Progenitor cell of endocrine pancreas (in vitro differentiated cells): ENCODE measurements around the gene POLR2L. TPM values are rescaled to one million over a fixed set of nuclear protein-coding genes. Genes with fewer than 3 reads are reported as not detected.

Experiments
- DNase-seq: peaks from one replicate; pipeline ENCODE4 v3.0.0; 2021; ENCODE audit warnings: low spot score; ENCODE audit not compliant: unreplicated experiment
- H3K27ac Mint-ChIP-seq: 2 replicates; pipeline ENCODE4 v1.8.0; 2021; ENCODE audit warnings: mild to moderate bottlenecking, moderate library complexity, mixed read lengths
- H3K27me3 Mint-ChIP-seq: 2 replicates; pipeline ENCODE4 v1.8.0; 2021; ENCODE audit warnings: mixed read lengths
- H3K36me3 Mint-ChIP-seq: 2 replicates; pipeline ENCODE4 v1.8.0; 2022; ENCODE audit warnings: mixed read lengths; ENCODE audit not compliant: insufficient read depth
- H3K4me1 Mint-ChIP-seq: 2 replicates; pipeline ENCODE4 v1.8.0; 2021; ENCODE audit warnings: low read depth, mixed read lengths
- H3K4me3 Mint-ChIP-seq: 2 replicates; pipeline ENCODE4 v1.8.0; 2021; ENCODE audit warnings: low read depth, mild to moderate bottlenecking, moderate library complexity, mixed read lengths
- H3K9me3 Mint-ChIP-seq: 2 replicates; pipeline ENCODE4 v1.8.0; 2021; ENCODE audit warnings: low read depth, mixed read lengths
- CTCF ChIP-seq: fragments of 200-600 bp; sonication (generic); IDR thresholded peaks from one replicate; pipeline ENCODE4 v1.5.0; 2021; ENCODE audit warnings: antibody characterized with exemption, mild to moderate bottlenecking; ENCODE audit not compliant: unreplicated experiment
- total RNA-seq: library from RNA; stranded (reverse); gene quantifications from 2 replicates; pipeline ENCODE4 v1.2.1, GENCODE V29; 2021

POLR2L gene
- total RNA-seq, 1 donor from 2014 or later: 97.9 TPM

GRCh38 chr11:825366-826226, 16.7 kb downstream of the POLR2L start:
- Mint-ChIP-seq H3K4me1 (peaks cover 10% of the 10 kb centered on the region), H3K27me3 (peaks cover 22% of the 10 kb centered on the region), H3K4me3 (no peak overlapping the region), H3K9me3 (no peaks in the 10 kb centered on the region), H3K36me3 (peaks cover 2% of the 10 kb centered on the region), H3K27ac (no peak overlapping the region)
- TF ChIP-seq CTCF: no peak
- no peak for DNase-seq

GRCh38 chr11:824942-825341, 17.4 kb downstream of the POLR2L start:
- DNase-seq: no peak
- H3K4me3 Mint-ChIP-seq: no peak overlapping the region
- no peaks in the 10 kb centered on the region for H3K9me3 Mint-ChIP-seq
- H3K36me3 Mint-ChIP-seq: peaks cover 2% of the 10 kb centered on the region
- no peak overlapping the region for H3K27ac Mint-ChIP-seq
- no peak for TF ChIP-seq CTCF
- H3K4me1 Mint-ChIP-seq: peaks cover 10% of the 10 kb centered on the region
- peaks cover 22% of the 10 kb centered on the region for H3K27me3 Mint-ChIP-seq

DNA sequence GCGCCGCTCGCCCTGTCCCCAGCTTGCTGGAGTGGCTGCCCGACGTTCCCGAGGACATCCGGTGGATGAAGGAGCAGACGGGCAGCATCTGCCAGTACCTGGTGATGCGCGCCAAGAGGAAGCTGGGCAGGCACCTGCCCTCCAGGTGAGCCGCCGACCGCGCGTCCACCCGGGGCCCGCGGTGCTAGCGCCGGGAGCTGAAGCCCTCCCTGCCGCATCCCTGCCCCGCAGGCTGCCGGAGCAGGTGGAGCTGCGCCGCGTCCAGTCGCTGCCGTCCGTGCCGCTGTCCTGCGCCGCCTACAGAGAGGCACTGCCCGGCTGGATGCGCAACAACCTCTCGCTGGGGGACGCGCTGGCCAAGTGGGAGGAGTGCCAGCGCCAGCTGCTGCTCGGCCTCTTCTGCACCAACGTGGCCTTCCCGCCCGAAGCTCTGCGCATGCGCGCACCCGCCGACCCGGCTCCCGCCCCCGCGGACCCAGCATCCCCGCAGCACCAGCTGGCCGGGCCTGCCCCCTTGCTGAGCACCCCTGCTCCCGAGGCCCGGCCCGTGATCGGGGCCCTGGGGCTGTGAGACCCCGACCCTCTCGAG, 17.9 kb downstream of the POLR2L start:
- H3K4me3 Mint-ChIP-seq: no peak overlapping the region

DNA sequence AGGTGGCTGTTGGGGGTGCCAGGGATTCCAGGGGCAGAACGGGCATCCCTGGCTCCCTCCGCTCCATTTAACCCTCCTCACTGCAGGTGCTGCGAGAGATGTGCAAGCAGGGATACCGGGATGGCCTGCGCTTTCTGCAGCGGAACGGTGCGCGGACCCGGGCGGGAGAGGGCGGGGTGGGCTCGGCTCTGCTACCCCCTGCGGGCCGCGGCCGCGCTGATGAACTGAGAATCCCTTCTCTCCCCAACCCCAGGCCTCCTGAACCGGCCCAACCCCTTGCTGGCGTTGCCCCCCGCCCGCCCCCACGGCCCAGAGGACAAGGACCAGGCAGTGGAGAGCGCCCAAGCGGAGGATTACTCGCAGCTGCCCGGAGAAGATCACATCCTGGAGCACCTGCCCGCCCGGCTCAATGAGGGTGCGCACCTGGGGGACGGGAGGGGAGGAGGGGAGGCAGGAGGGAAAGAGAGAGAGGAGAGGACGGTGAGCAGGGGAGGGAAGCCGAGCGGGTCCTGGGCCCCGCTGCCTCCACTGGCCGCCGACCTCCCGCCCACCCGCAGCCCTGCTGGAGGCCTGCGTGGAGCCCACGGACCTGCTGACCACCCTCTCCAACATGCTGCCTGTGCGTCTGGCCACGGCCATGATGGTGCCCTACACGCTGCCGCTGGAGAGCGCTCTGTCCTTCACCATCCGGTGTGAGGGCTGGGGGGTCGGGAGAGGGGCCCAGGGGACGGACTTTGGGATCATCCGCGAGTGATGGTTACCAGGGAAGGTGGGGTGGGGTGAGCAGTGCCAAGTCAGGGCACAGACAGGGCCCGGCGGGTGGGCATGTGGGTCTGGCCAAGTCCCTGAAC, 18.7 kb downstream of the POLR2L start:
- Mint-ChIP-seq H3K27me3 (peaks cover 11% of the 10 kb centered on the region), H3K27ac (no peak overlapping the region), H3K36me3 (peaks cover 2% of the 10 kb centered on the region), H3K9me3 (no peaks in the 10 kb centered on the region), H3K4me1 (peaks cover 10% of the 10 kb centered on the region), H3K4me3 (no peak overlapping the region)
- no peak for DNase-seq
- no peak for TF ChIP-seq CTCF

More for the DNA sequence above, 17.9 kb downstream of the POLR2L start:
- Mint-ChIP-seq H3K4me1 (peaks cover 10% of the 10 kb centered on the region), H3K27ac (no peak overlapping the region), H3K36me3 (peaks cover 2% of the 10 kb centered on the region), H3K9me3 (no peaks in the 10 kb centered on the region), H3K27me3 (peaks cover 19% of the 10 kb centered on the region)
- no peak for DNase-seq
- TF ChIP-seq CTCF: no peak
